K562 (cell line): Measurements from ENCODE around the gene CBX8. TPM values are rescaled to one million over a fixed set of nuclear protein-coding genes. Genes with fewer than 3 reads are reported as not detected.

Source experiments
- C11orf30 ChIP-seq: fragments of 450-650 bp; IDR thresholded peaks from 2 replicates; pipeline ENCODE4 v1.6.1; 2016; ENCODE audit warnings: low read depth, mild to moderate bottlenecking
- ETV1 ChIP-seq: fragments of 450-650 bp; conservative IDR thresholded peaks from 2 replicates; pipeline ENCODE4 v1.6.1; 2016; ENCODE audit warnings: missing genetic modification characterization, control low read depth, low read depth, missing compliant biosample characterization
- HNRNPL ChIP-seq: fragments of 200-400 bp; formaldehyde crosslinking; IDR thresholded peaks from 2 replicates; pipeline ENCODE4 v1.6.1; 2017; ENCODE audit warnings: low read depth, mild to moderate bottlenecking, low read length
- ILK ChIP-seq: fragments of 450-650 bp; IDR thresholded peaks from 2 replicates; pipeline ENCODE4 v1.6.1; 2016; ENCODE audit warnings: missing genetic modification characterization, low read depth, mild to moderate bottlenecking, missing compliant biosample characterization, moderate library complexity, borderline replicate concordance
- KDM5B ChIP-seq: fragments of 200-600 bp; sonication (generic); IDR thresholded peaks from 2 replicates; pipeline ENCODE4 v1.6.1; 2012; ENCODE audit warnings: low read depth, mild to moderate bottlenecking, moderate library complexity, low read length, control low read depth, inconsistent platforms; ENCODE audit not compliant: insufficient replicate concordance
- MAZ ChIP-seq, 2 experiments: fragments of 450-650 bp in 1 of 2; sonication (generic) in 1 of 2; formaldehyde crosslinking; IDR thresholded peaks in 1 of 2; conservative IDR thresholded peaks in 1 of 2; 2 replicates each; pipeline versions ENCODE4 v1.4.0 to v1.5.0; 2020; ENCODE audit warnings: mild to moderate bottlenecking in 1 of 2, missing genetic modification reagents in 1 of 2
- MCM2 ChIP-seq: fragments of 450-650 bp; IDR thresholded peaks from 2 replicates; pipeline ENCODE4 v1.6.1; 2017; ENCODE audit warnings: low read depth, mild to moderate bottlenecking
- NR2C1 ChIP-seq, 2 experiments: fragments of 450-650 bp; IDR thresholded peaks; 2 replicates each; pipeline ENCODE4 v1.6.1; 2017; ENCODE audit warnings: mild to moderate bottlenecking in 2 of 2, antibody characterized with exemption in 1 of 2, inconsistent platforms in 1 of 2, missing compliant biosample characterization in 1 of 2, missing genetic modification characterization in 1 of 2
- NR4A1 ChIP-seq, 2 experiments: fragments of 250-450 bp in 1 of 2; fragments of 450-650 bp in 1 of 2; sonication (Bioruptor Pico) in 1 of 2; IDR thresholded peaks; 2 replicates each; pipeline versions ENCODE4 v1.4.0 to v1.6.1; 2016 to 2020; ENCODE audit warnings: mild to moderate bottlenecking in 2 of 2, missing compliant biosample characterization in 1 of 2, missing genetic modification characterization in 1 of 2, moderate library complexity in 1 of 2
- PHF20 ChIP-seq: fragments of 450-650 bp; IDR thresholded peaks from 2 replicates; pipeline ENCODE4 v1.6.1; 2018; ENCODE audit not compliant: partially characterized antibody
- POLR2B ChIP-seq: fragments of 450-650 bp; IDR thresholded peaks from 2 replicates; pipeline ENCODE4 v1.6.1; 2018; ENCODE audit warnings: low read depth; ENCODE audit not compliant: partially characterized antibody
- RFX1 ChIP-seq: fragments of 450-650 bp; IDR thresholded peaks from 2 replicates; pipeline ENCODE4 v1.6.1; 2016; ENCODE audit warnings: mild to moderate bottlenecking, moderate library complexity
- RFX5 ChIP-seq: IDR thresholded peaks from 2 replicates; pipeline ENCODE4 v1.6.1; 2011; ENCODE audit warnings: low read depth, mild to moderate bottlenecking, improper control_type of control experiment, low read length
- SRSF3 ChIP-seq: fragments of 200-400 bp; formaldehyde crosslinking; IDR thresholded peaks from 2 replicates; pipeline ENCODE4 v1.6.1; 2016; ENCODE audit warnings: mild to moderate bottlenecking, low read length, moderate library complexity; ENCODE audit not compliant: insufficient read depth
- TOE1 ChIP-seq, 2 experiments: fragments of 450-650 bp in 1 of 2; sonication (generic) in 1 of 2; formaldehyde crosslinking in 1 of 2; IDR thresholded peaks; 2 replicates each; pipeline versions ENCODE4 v1.7.1 to v1.8.0; 2016 to 2022; ENCODE audit warnings: borderline replicate concordance in 2 of 2, mild to moderate bottlenecking in 2 of 2, antibody characterized with exemption in 1 of 2, inconsistent platforms in 1 of 2, low read depth in 1 of 2, missing genetic modification reagents in 1 of 2, moderate library complexity in 1 of 2
- ZFX ChIP-seq: sonication (generic); formaldehyde crosslinking; IDR thresholded peaks from 2 replicates; pipeline ENCODE4 v1.8.0; 2022; ENCODE audit warnings: mild to moderate bottlenecking, missing genetic modification reagents, moderate library complexity
- ZNF324 ChIP-seq: fragments of 250-450 bp; sonication (Bioruptor Pico); IDR thresholded peaks from 2 replicates; pipeline ENCODE4 v1.4.0; 2020; ENCODE audit warnings: mild to moderate bottlenecking
- ZNF445 ChIP-seq: fragments of 250-450 bp; sonication (Bioruptor Pico); IDR thresholded peaks from 2 replicates; pipeline ENCODE4 v1.4.0; 2020; ENCODE audit warnings: low read depth, mild to moderate bottlenecking, moderate library complexity
- ZNF75A ChIP-seq: fragments of 450-650 bp; formaldehyde crosslinking; IDR thresholded peaks from 2 replicates; pipeline ENCODE4 v1.4.0; 2020; ENCODE audit warnings: mild to moderate bottlenecking
- ZNF77 ChIP-seq: fragments of 250-450 bp; sonication (Bioruptor Pico); IDR thresholded peaks from 2 replicates; pipeline ENCODE4 v1.5.0; 2020
- ZNF778 ChIP-seq: fragments of 450-650 bp; formaldehyde crosslinking; IDR thresholded peaks from 2 replicates; pipeline ENCODE4 v1.4.0; 2020; ENCODE audit warnings: mild to moderate bottlenecking, moderate library complexity
- polyA plus RNA-seq, 8 experiments: library from polyadenylated mRNA; depleted of rRNA in 4 of 8; stranded (reverse) in 5 of 8; unstranded in 3 of 8; fragments of >200 nt; fragmentation: Nextera tagmentation in 2 of 8; fragmentation: Illumina TruSeq in 1 of 8; extraction: Ambion mirVana in 2 of 8; extraction: Trizol in 1 of 8; gene quantifications; 2 replicates each; pipeline versions ENCODE4 v1.2.1 to v1.2.3, GENCODE V29; 2011 to 2014; ENCODE audit warnings: inconsistent platforms in 1 of 8, missing spikeins in 1 of 8
- total RNA-seq, 7 experiments: library from RNA; depleted of rRNA in 6 of 7; stranded (reverse); fragments of >200 nt in 6 of 7; fragmentation: Illumina TruSeq in 2 of 7; extraction: Trizol in 2 of 7; gene quantifications; 2 replicates each; pipeline versions ENCODE4 v1.2.1 to v1.2.3, GENCODE V29; 2011 to 2021; ENCODE audit warnings: low replicate concordance in 1 of 7
- TF ChIP-seq, protein P1 (sequence below): sonication (generic); formaldehyde crosslinking; IDR thresholded peaks from 2 replicates; pipeline ENCODE4 v1.8.0; 2022; ENCODE audit warnings: mild to moderate bottlenecking, missing genetic modification reagents, borderline replicate concordance
- TF ChIP-seq, protein P2 (sequence below): sonication (generic); formaldehyde crosslinking; IDR thresholded peaks from 2 replicates; pipeline ENCODE4 v1.8.0; 2022; ENCODE audit warnings: mild to moderate bottlenecking, missing genetic modification reagents
- TF ChIP-seq, protein P3 (sequence below): fragments of 450-650 bp; conservative IDR thresholded peaks from 2 replicates; pipeline ENCODE4 v1.6.1; 2016; ENCODE audit warnings: missing genetic modification characterization, low read depth, mild to moderate bottlenecking, missing compliant biosample characterization, moderate library complexity

The CBX8 gene
- total and polyA plus RNA-seq, 9 of the 15 experiments (the other 6 are each of a cell fraction or from before 2014, with no cell fraction given), result 0.08 to 11.9 (median 2.6) TPM

DNA sequence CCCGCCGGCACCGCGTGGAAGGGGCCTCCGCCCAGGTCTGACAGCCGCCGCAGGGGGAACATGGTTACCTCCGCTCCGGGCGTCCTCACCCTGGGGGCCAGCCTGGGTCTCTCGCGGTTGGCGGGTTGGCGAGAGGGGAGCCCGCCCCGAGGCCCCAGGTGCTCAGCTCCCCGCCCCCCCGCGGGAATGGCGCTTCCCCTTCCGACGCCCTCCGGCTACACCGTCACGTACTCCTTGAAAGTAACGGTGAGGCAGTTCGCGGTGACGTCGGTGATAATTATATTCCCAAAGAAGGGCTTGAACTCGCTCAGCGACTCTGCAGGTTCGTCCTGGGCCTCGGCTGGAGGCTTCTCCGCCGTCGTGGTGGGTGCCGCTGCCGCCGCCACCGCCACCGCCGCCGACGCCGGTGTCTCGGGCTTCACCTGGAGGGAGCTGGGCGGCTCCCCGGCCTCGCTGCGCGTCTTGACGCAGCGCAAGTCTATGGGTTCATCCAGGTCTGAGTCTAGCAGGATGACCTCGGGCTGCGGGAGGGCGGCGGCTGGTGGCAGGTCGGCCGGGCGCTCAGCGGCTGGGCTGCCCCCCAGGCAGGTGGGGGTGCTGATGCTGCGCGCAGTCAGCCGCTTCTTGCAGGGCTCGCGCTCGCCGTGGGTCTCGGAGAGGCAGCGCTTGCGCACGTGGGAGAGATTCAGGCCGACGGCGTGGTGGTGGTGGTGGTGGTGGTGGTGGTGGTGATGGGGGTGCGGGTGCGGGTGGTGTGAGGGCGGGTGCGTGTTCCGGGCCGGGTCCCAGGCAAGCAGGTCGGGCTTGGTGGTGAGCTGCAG, 37.1 kb upstream of the CBX8 start (continued):
- TF ChIP-seq ZFX (no peak; the same call in 1 of the 2 replicates), HNRNPL (0 out of 2 replicates have a peak, but pooled peaks have one; percentile 13), ZNF75A (CRISPR knock-in tag) (no peak), PHF20 (no peak), NR2C1 (IDR thresholded peaks at IDR 0.05) (no peak), NR2C1 (tag; IDR thresholded peaks at IDR 0.05) (no peak), ZNF77 (CRISPR knock-in tag) (no peak), ETV1 (tag) (no peak), POLR2B (no peak), ILK (no peak), C11orf30 (no peak), TOE1 (IDR thresholded peaks at IDR 0.05; ENCODE audit: borderline replicate concordance) (no peak), TOE1 (CRISPR knock-in tag; IDR thresholded peaks at IDR 0.05; ENCODE audit: borderline replicate concordance, low read depth) (no peak), RFX1 (no peak), SRSF3 (no peak), MAZ (CRISPR knock-in tag; conservative IDR thresholded peaks at IDR 0.05 in 1 of 2, IDR thresholded peaks at IDR 0.05 in 1 of 2) (peak; percentile 20 to 41; a peak in 2 of 4 replicates), ZNF445 (CRISPR knock-in tag) (no peak), ZNF778 (no peak), RFX5 (no peak), NR4A1 (CRISPR knock-in tag; IDR thresholded peaks at IDR 0.05) (no peak), NR4A1 (tag; IDR thresholded peaks at IDR 0.05) (no peak), ZNF324 (CRISPR knock-in tag) (no peak), MCM2 (no peak), KDM5B (peak; percentile 45)
- TF ChIP-seq, protein P1, sequence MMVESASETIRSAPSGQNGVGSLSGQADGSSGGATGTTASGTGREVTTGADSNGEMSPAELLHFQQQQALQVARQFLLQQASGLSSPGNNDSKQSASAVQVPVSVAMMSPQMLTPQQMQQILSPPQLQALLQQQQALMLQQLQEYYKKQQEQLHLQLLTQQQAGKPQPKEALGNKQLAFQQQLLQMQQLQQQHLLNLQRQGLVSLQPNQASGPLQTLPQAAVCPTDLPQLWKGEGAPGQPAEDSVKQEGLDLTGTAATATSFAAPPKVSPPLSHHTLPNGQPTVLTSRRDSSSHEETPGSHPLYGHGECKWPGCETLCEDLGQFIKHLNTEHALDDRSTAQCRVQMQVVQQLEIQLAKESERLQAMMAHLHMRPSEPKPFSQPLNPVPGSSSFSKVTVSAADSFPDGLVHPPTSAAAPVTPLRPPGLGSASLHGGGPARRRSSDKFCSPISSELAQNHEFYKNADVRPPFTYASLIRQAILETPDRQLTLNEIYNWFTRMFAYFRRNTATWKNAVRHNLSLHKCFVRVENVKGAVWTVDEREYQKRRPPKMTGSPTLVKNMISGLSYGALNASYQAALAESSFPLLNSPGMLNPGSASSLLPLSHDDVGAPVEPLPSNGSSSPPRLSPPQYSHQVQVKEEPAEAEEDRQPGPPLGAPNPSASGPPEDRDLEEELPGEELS, result no peak
- TF ChIP-seq, protein P2, sequence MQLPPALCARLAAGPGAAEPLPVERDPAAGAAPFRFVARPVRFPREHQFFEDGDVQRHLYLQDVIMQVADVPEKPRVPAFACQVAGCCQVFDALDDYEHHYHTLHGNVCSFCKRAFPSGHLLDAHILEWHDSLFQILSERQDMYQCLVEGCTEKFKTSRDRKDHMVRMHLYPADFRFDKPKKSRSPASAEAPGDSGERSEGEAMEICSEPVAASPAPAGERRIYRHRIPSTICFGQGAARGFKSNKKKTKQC (CRISPR knock-in tag), result no peak
- TF ChIP-seq, protein P3, sequence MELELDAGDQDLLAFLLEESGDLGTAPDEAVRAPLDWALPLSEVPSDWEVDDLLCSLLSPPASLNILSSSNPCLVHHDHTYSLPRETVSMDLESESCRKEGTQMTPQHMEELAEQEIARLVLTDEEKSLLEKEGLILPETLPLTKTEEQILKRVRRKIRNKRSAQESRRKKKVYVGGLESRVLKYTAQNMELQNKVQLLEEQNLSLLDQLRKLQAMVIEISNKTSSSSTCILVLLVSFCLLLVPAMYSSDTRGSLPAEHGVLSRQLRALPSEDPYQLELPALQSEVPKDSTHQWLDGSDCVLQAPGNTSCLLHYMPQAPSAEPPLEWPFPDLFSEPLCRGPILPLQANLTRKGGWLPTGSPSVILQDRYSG (tag), result no peak
